GM23248 (cell line): ENCODE data around the gene CGREF1. TPM values are rescaled to one million over a fixed set of nuclear protein-coding genes. Genes with fewer than 3 reads are reported as not detected.

ENCODE experiments used
- DNase-seq: peaks from one replicate; pipeline ENCODE4 v3.0.0-alpha.2; 2015
- H2AFZ ChIP-seq: fragments of 200-600 bp; sonication (generic); 2 replicates; pipeline ENCODE4 v1.6.1; 2016; ENCODE audit warnings: antibody characterized with exemption
- H3F3A ChIP-seq: fragments of 200-600 bp; sonication (generic); 2 replicates; pipeline ENCODE4 v1.6.1; 2016; ENCODE audit warnings: mild to moderate bottlenecking, antibody characterized with exemption, mixed run types; ENCODE audit not compliant: insufficient read depth
- H3K27ac ChIP-seq: fragments of 200-600 bp; sonication (generic); 2 replicates; pipeline ENCODE4 v1.5.1; 2016; ENCODE audit warnings: mild to moderate bottlenecking
- H3K27me3 ChIP-seq: fragments of 200-600 bp; sonication (generic); replicated peaks from 2 replicates; pipeline ENCODE4 v1.6.1; 2016; ENCODE audit warnings: mild to moderate bottlenecking; ENCODE audit not compliant: insufficient read depth
- H3K36me3 ChIP-seq: fragments of 200-600 bp; sonication (generic); 2 replicates; pipeline ENCODE4 v1.6.1; 2016; ENCODE audit warnings: low read depth, mild to moderate bottlenecking
- H3K4me1 ChIP-seq: fragments of 200-600 bp; sonication (generic); 2 replicates; pipeline ENCODE4 v1.6.1; 2016; ENCODE audit warnings: mild to moderate bottlenecking; ENCODE audit not compliant: insufficient read depth
- H3K4me2 ChIP-seq: fragments of 200-600 bp; sonication (generic); one replicate; pipeline ENCODE4 v1.6.1; 2016; ENCODE audit warnings: mild to moderate bottlenecking; ENCODE audit not compliant: unreplicated experiment
- H3K4me3 ChIP-seq: fragments of 200-600 bp; sonication (generic); 2 replicates; pipeline ENCODE4 v1.5.1; 2016; ENCODE audit warnings: mild to moderate bottlenecking
- H3K79me2 ChIP-seq: fragments of 200-600 bp; sonication (generic); 2 replicates; pipeline ENCODE4 v1.6.1; 2016; ENCODE audit warnings: mild to moderate bottlenecking; ENCODE audit not compliant: insufficient read depth
- H3K9ac ChIP-seq: fragments of 200-600 bp; sonication (generic); 2 replicates; pipeline ENCODE4 v1.6.1; 2016; ENCODE audit warnings: mild to moderate bottlenecking
- H3K9me2 ChIP-seq: fragments of 200-600 bp; sonication (generic); 2 replicates; pipeline ENCODE4 v1.6.1; 2016; ENCODE audit warnings: mixed run types, mild to moderate bottlenecking, moderate library complexity; ENCODE audit not compliant: insufficient read depth
- H3K9me3 ChIP-seq: fragments of 200-600 bp; sonication (generic); one replicate; pipeline ENCODE4 v1.6.1; 2017; ENCODE audit warnings: low read depth
- H4K20me1 ChIP-seq: fragments of 200-600 bp; sonication (generic); 2 replicates; pipeline ENCODE4 v1.6.0; 2016; ENCODE audit not compliant: insufficient read depth
- EZH2 ChIP-seq: fragments of 200-600 bp; sonication (generic); IDR thresholded peaks from 2 replicates; pipeline ENCODE4 v1.6.1; 2018; ENCODE audit warnings: antibody characterized with exemption, mild to moderate bottlenecking; ENCODE audit not compliant: insufficient read depth, poor library complexity, severe bottlenecking
- EZH2phosphoT487 ChIP-seq: fragments of 200-600 bp; sonication (generic); IDR thresholded peaks from 2 replicates; pipeline ENCODE4 v1.6.1; 2018; ENCODE audit warnings: antibody characterized with exemption, moderate library complexity, mild to moderate bottlenecking, low read depth; ENCODE audit not compliant: insufficient read depth
- WGBS, 2 experiments: methylation state at CpG; one replicate each; pipeline ENCODE4 v1.1.6; 2015 to 2017; ENCODE audit warnings: low lambda C conversion rate in 2 of 2, low coverage in 1 of 2; ENCODE audit errors: missing lambda C conversion rate in 2 of 2; 5-methylcytosine and 5-hydroxymethylcytosine counted together
- in situ Hi-C: fragments of 300-500 bp; cut with MboI; formaldehyde crosslinking; loops from 2 replicates; pipeline ENCODE4 v1.15.0; 2020
- polyA plus RNA-seq: library from polyadenylated mRNA; unstranded; fragments of >200 nt; fragmentation: Nextera tagmentation; extraction: Ambion mirVana; gene quantifications from 2 replicates; pipeline ENCODE4 v1.2.1, GENCODE V29; 2016
- total RNA-seq: library from RNA; depleted of rRNA; stranded (reverse); fragments of >200 nt; shearing (Covaris generic); gene quantifications from 2 replicates; pipeline ENCODE4 v1.2.3, GENCODE V29; 2014

Gene CGREF1
- total and polyA plus RNA-seq, 2 experiments from 2014 or later = 17.2 to 19.2 TPM

GRCh38 chr2:27059141-27059820 lies 59.6 kb downstream of the CGREF1 start:
- no peak overlapping the region for H2AFZ ChIP-seq
- no peak overlapping the region for H3K9ac ChIP-seq
- in situ Hi-C loops = no loop called here
- 83 to 86% methylated on average over 15 of the region's 15 CpGs for WGBS, 2 experiments
- no peaks in the 10 kb centered on the region for H3K27me3 ChIP-seq
- no peak overlapping the region for H3K4me2 ChIP-seq
- no peak for TF ChIP-seq EZH2phosphoT487
- TF ChIP-seq EZH2 = no peak
- no peaks in the 10 kb centered on the region for H4K20me1 ChIP-seq
- H3F3A ChIP-seq = peaks cover 38% of the 10 kb centered on the region
- no peaks in the 10 kb centered on the region for H3K9me2 ChIP-seq
- H3K4me3 ChIP-seq = no peak overlapping the region
- no peaks in the 10 kb centered on the region for H3K79me2 ChIP-seq
- H3K4me1 ChIP-seq = no peaks in the 10 kb centered on the region
- H3K27ac ChIP-seq = no peak overlapping the region
- no peaks in the 10 kb centered on the region for H3K9me3 ChIP-seq
- H3K36me3 ChIP-seq = peaks cover 10% of the 10 kb centered on the region; the same call in 1 of the 2 replicates
- no peak for DNase-seq

- no peak overlapping the region for H2AFZ ChIP-seq
- no peaks in the 10 kb centered on the region for H3K27me3 ChIP-seq
- no peaks in the 10 kb centered on the region for H3K79me2 ChIP-seq
- no peak overlapping the region for H3K27ac ChIP-seq
- no peak overlapping the region for H3K9ac ChIP-seq
- H3K9me3 ChIP-seq = no peaks in the 10 kb centered on the region
- no peak overlapping the region for H3K4me3 ChIP-seq
- no peaks in the 10 kb centered on the region for H3K9me2 ChIP-seq
- peaks cover 33% of the 10 kb centered on the region for H3F3A ChIP-seq
- no peaks in the 10 kb centered on the region for H3K4me1 ChIP-seq
- H4K20me1 ChIP-seq = no peaks in the 10 kb centered on the region
- no peak for DNase-seq
- 91 to 95% methylated on average over 10 of the region's 10 CpGs for WGBS, 2 experiments
- H3K36me3 ChIP-seq = peaks cover 10% of the 10 kb centered on the region; the same call in 1 of the 2 replicates
- in situ Hi-C loops = no loop called here
- H3K4me2 ChIP-seq = no peak overlapping the region
- TF ChIP-seq EZH2 (no peak), EZH2phosphoT487 (no peak)
Observed at GRCh38 chr2:27058210-27058609, 60.7 kb downstream of the CGREF1 start.

GRCh38 chr2:27057184-27057583 lies 61.7 kb downstream of the CGREF1 start:
- Histone ChIP-seq H3K27me3 (no peaks in the 10 kb centered on the region), H3K36me3 (peaks cover 10% of the 10 kb centered on the region; the same call in 1 of the 2 replicates), H2AFZ (no peak overlapping the region), H3K9me3 (no peaks in the 10 kb centered on the region), H3K4me1 (no peaks in the 10 kb centered on the region), H3F3A (peaks cover 32% of the 10 kb centered on the region), H3K4me3 (no peak overlapping the region), H3K79me2 (no peaks in the 10 kb centered on the region), H3K4me2 (no peak overlapping the region), H4K20me1 (no peaks in the 10 kb centered on the region), H3K27ac (no peak overlapping the region), H3K9ac (no peak overlapping the region), H3K9me2 (no peaks in the 10 kb centered on the region)
- no peak for TF ChIP-seq EZH2
- no peak for TF ChIP-seq EZH2phosphoT487
- WGBS, 2 experiments = 77 to 88% methylated on average over 6 of the region's 6 CpGs
- in situ Hi-C loops = no loop called here
- DNase-seq = no peak

GRCh38 chr2:27054721-27055120 lies 64.2 kb downstream of the CGREF1 start:
- H3K27ac ChIP-seq = no peak overlapping the region
- H3K4me1 ChIP-seq = no peaks in the 10 kb centered on the region; the same call in 1 of the 2 replicates
- H3K27me3 ChIP-seq = no peaks in the 10 kb centered on the region
- in situ Hi-C loops = no loop called here
- H3F3A ChIP-seq = peaks cover 11% of the 10 kb centered on the region
- 96 to 99% methylated on average over 11 of the region's 11 CpGs for WGBS, 2 experiments
- no peak overlapping the region for H3K4me3 ChIP-seq
- H3K79me2 ChIP-seq = no peaks in the 10 kb centered on the region
- TF ChIP-seq EZH2phosphoT487 (no peak), EZH2 (no peak)
- DNase-seq = no peak
- peaks cover 10% of the 10 kb centered on the region; the same call in 1 of the 2 replicates for H3K36me3 ChIP-seq
- H3K9ac ChIP-seq = no peak overlapping the region
- H3K4me2 ChIP-seq = no peak overlapping the region
- H3K9me2 ChIP-seq = no peaks in the 10 kb centered on the region
- no peak overlapping the region for H2AFZ ChIP-seq
- no peaks in the 10 kb centered on the region for H3K9me3 ChIP-seq
- H4K20me1 ChIP-seq = no peaks in the 10 kb centered on the region

- WGBS, 2 experiments = 90 to 92% methylated on average over 8 of the region's 8 CpGs
- Histone ChIP-seq H2AFZ (no peak overlapping the region), H4K20me1 (no peaks in the 10 kb centered on the region), H3K4me2 (no peak overlapping the region), H3K9me3 (no peaks in the 10 kb centered on the region), H3K36me3 (peaks cover 10% of the 10 kb centered on the region; the same call in 1 of the 2 replicates), H3K79me2 (no peaks in the 10 kb centered on the region), H3K4me3 (no peak overlapping the region), H3K9me2 (no peaks in the 10 kb centered on the region), H3K27me3 (no peaks in the 10 kb centered on the region), H3K4me1 (peaks cover 4% of the 10 kb centered on the region; the same call in 1 of the 2 replicates), H3K27ac (no peak overlapping the region), H3F3A (peaks cover 18% of the 10 kb centered on the region), H3K9ac (no peak overlapping the region)
- no peak for DNase-seq
- in situ Hi-C loops = no loop called here
- no peak for TF ChIP-seq EZH2phosphoT487
- TF ChIP-seq EZH2 = no peak
Observed at GRCh38 chr2:27053776-27054175, 65.2 kb downstream of the CGREF1 start.
